HepG2 (cell line): ENCODE measurements around the gene EHBP1.

Source experiments
- ATF2 ChIP-seq: sonication (generic); formaldehyde crosslinking; IDR thresholded peaks from 2 replicates; pipeline ENCODE4 v1.4.0; 2020; ENCODE audit warnings: missing genetic modification reagents
- BCLAF1 ChIP-seq: fragments of 450-650 bp; IDR thresholded peaks from 2 replicates; pipeline ENCODE4 v1.6.1; 2017; ENCODE audit warnings: mild to moderate bottlenecking
- CBX5 ChIP-seq: sonication (generic); formaldehyde crosslinking; IDR thresholded peaks from 2 replicates; pipeline ENCODE4 v1.4.0; 2020; ENCODE audit warnings: missing genetic modification reagents, borderline replicate concordance
- CTCF ChIP-seq: sonication (generic); formaldehyde crosslinking; IDR thresholded peaks from 2 replicates; pipeline ENCODE4 v1.5.0; 2020; ENCODE audit warnings: mild to moderate bottlenecking, missing genetic modification reagents, moderate library complexity
- EZH2 ChIP-seq: conservative IDR thresholded peaks from 2 replicates; pipeline ENCODE4 v1.6.1; 2012; ENCODE audit warnings: mild to moderate bottlenecking, low read depth, low read length, moderate library complexity
- HOXA7 ChIP-seq: sonication (generic); formaldehyde crosslinking; IDR thresholded peaks from 2 replicates; pipeline ENCODE4 v1.8.1; 2022; ENCODE audit warnings: mild to moderate bottlenecking, missing genetic modification reagents, moderate library complexity
- MYC ChIP-seq: sonication (generic); formaldehyde crosslinking; IDR thresholded peaks from 2 replicates; pipeline ENCODE4 v1.9.0; 2021; ENCODE audit warnings: missing genetic modification reagents, borderline replicate concordance
- PATZ1 ChIP-seq: sonication (generic); formaldehyde crosslinking; IDR thresholded peaks from 2 replicates; pipeline ENCODE4 v1.4.0; 2020; ENCODE audit warnings: missing genetic modification reagents
- PBX3 ChIP-seq: sonication (generic); formaldehyde crosslinking; IDR thresholded peaks from 2 replicates; pipeline ENCODE4 v1.8.1; 2023; ENCODE audit warnings: missing genetic modification reagents, inconsistent platforms, borderline replicate concordance
- ZFP1 ChIP-seq: IDR thresholded peaks from 2 replicates; pipeline ENCODE4 v1.6.1; 2016
- ZHX2 ChIP-seq, 2 experiments: sonication (generic) in 1 of 2; formaldehyde crosslinking in 1 of 2; IDR thresholded peaks; 2 replicates each; pipeline versions ENCODE4 v1.6.1 to v1.9.0; 2014 to 2022; ENCODE audit warnings: antibody characterized with exemption in 1 of 2, borderline replicate concordance in 1 of 2, inconsistent platforms in 1 of 2, low read depth in 1 of 2, missing genetic modification reagents in 1 of 2
- ZKSCAN1 ChIP-seq: fragments of 150-350 bp; IDR thresholded peaks from 2 replicates; pipeline ENCODE4 v1.6.1; 2014; ENCODE audit warnings: low read length
- ZKSCAN8 ChIP-seq: IDR thresholded peaks from 2 replicates; pipeline ENCODE4 v1.6.1; 2016; ENCODE audit warnings: borderline replicate concordance, missing genetic modification reagents, missing compliant biosample characterization

- TF ChIP-seq HOXA7 (CRISPR knock-in tag) = no peak
- TF ChIP-seq CBX5 (CRISPR knock-in tag) = no peak
- TF ChIP-seq CTCF (CRISPR knock-in tag) = no peak
- no peak for TF ChIP-seq BCLAF1
- no peak for TF ChIP-seq MYC (CRISPR knock-in tag)
- no peak for TF ChIP-seq ATF2 (CRISPR knock-in tag)
- TF ChIP-seq PATZ1 (CRISPR knock-in tag) = no peak
- TF ChIP-seq EZH2 = no peak
- TF ChIP-seq ZKSCAN8 (CRISPR knock-in tag) = no peak
- no peak for TF ChIP-seq ZFP1 (CRISPR knock-in tag)
- TF ChIP-seq ZHX2 (IDR thresholded peaks at IDR 0.05; ENCODE audit: low read depth) = no peak
- no peak for TF ChIP-seq ZHX2 (CRISPR knock-in tag; IDR thresholded peaks at IDR 0.05; ENCODE audit: borderline replicate concordance)
- no peak for TF ChIP-seq ZKSCAN1
- no peak for TF ChIP-seq PBX3
Observed at GRCh38 chr2:62956651-62957050, 251.1 kb downstream of the EHBP1 start.
